HCT116 (cell line): ENCODE results near the gene COL7A1. TPM values are rescaled to one million over a fixed set of nuclear protein-coding genes. Genes with fewer than 3 reads are reported as not detected.

Experiments used
- ATAC-seq: fragments of 200-7000 bp; cut with Tn5 transposase; 2 replicates; pipeline ENCODE4 v1.9.1; 2020; ENCODE audit warnings: mild to moderate bottlenecking, moderate library complexity
- BruUV-seq: library from RNA; stranded (reverse); fragments of 400-500 nt; replicated peaks from 2 replicates; lab custom pipeline; 2021; lab: Mats Ljungman, UMichigan
- CTCF ChIA-PET: fragments of 300-600 bp; sonication (Branson Sonifier 250); formaldehyde crosslinking; loops from one replicate; lab custom pipeline; 2021; ENCODE audit warnings: antibody characterized with exemption; lab: Charles Lee
- POLR2A ChIA-PET: fragments of 300-600, 350-600 bp; sonication (Branson Sonifier 250); formaldehyde crosslinking; loops from one replicate; lab custom pipeline; 2021; ENCODE audit warnings: antibody characterized with exemption; lab: Charles Lee
- RAD21 ChIA-PET, 2 experiments: fragments of 300-600 bp; sonication (Branson Sonifier 250); formaldehyde crosslinking; loops; one replicate each; lab custom pipeline; 2023; ENCODE audit warnings: low total read pairs in 2 of 2; ENCODE audit not compliant: uncharacterized antibody in 2 of 2, unreplicated experiment in 2 of 2, low non-redundant PET in 1 of 2; lab: Charles Lee
- DNase-seq: peaks from one replicate; pipeline ENCODE4 v3.0.0-alpha.2; 2010; ENCODE audit warnings: low read depth, low spot score
- H2AFZ ChIP-seq: fragments of 200-600 bp; shearing (Covaris generic), sonication (generic); 2 replicates; pipeline ENCODE4 v1.6.1; 2017; ENCODE audit warnings: low read depth, mixed run types, mixed read lengths, antibody characterized with exemption, low read length; ENCODE audit not compliant: poor library complexity, severe bottlenecking
- H3K27ac ChIP-seq: 2 replicates; pipeline ENCODE4 v1.5.1; 2012; ENCODE audit warnings: low read depth, low read length
- H3K27me3 ChIP-seq: fragments of 200-600 bp; sonication (generic); 2 replicates; pipeline ENCODE4 v1.6.1; 2016; ENCODE audit warnings: mixed run types, low read length, mixed read lengths; ENCODE audit not compliant: insufficient read depth
- H3K36me3 ChIP-seq, 2 experiments: fragments of 200-500 bp in 1 of 2; fragments of 200-600 bp in 1 of 2; sonication (Bioruptor generic) in 1 of 2; sonication (generic) in 1 of 2; 2 replicates each; pipeline versions ENCODE4 v1.5.1 to v1.6.1; 2014 to 2016; ENCODE audit warnings: low read length in 2 of 2, inconsistent platforms in 1 of 2, mixed read lengths in 1 of 2, mixed run types in 1 of 2; ENCODE audit not compliant: insufficient read depth in 2 of 2, control insufficient read depth in 1 of 2
- H3K4me1 ChIP-seq, 2 experiments: fragments of 200-600 bp in 1 of 2; sonication (generic) in 1 of 2; 2 replicates each; pipeline versions ENCODE4 v1.5.1 to v1.6.1; 2012 to 2017; ENCODE audit warnings: low read length in 2 of 2, inconsistent platforms in 1 of 2, mild to moderate bottlenecking in 1 of 2, mixed read lengths in 1 of 2, mixed run types in 1 of 2, moderate library complexity in 1 of 2; ENCODE audit not compliant: insufficient read depth in 2 of 2, control insufficient read depth in 1 of 2
- H3K4me2 ChIP-seq: fragments of 200-600 bp; sonication (generic); 2 replicates; pipeline ENCODE4 v1.6.1; 2017; ENCODE audit warnings: mixed run types, low read length, mixed read lengths
- H3K4me3 ChIP-seq, 2 experiments: fragments of 200-600 bp in 1 of 2; sonication (generic) in 1 of 2; replicated peaks in 1 of 2; 2 replicates each; pipeline ENCODE4 v1.5.1; 2011 to 2016; ENCODE audit warnings: low read length in 2 of 2, control low read depth in 1 of 2, low read depth in 1 of 2, mild to moderate bottlenecking in 1 of 2, mixed read lengths in 1 of 2, mixed run types in 1 of 2
- H3K79me2 ChIP-seq: fragments of 200-600 bp; sonication (generic); 2 replicates; pipeline ENCODE4 v1.6.1; 2017; ENCODE audit warnings: mild to moderate bottlenecking, mixed run types, low read length, moderate library complexity, mixed read lengths; ENCODE audit not compliant: insufficient read depth
- H3K9ac ChIP-seq: fragments of 200-600 bp; sonication (generic); 2 replicates; pipeline ENCODE4 v1.6.1; 2016; ENCODE audit warnings: low read length, mixed read lengths
- H3K9me2 ChIP-seq: fragments of 200-600 bp; sonication (generic), shearing (Covaris generic); 2 replicates; pipeline ENCODE4 v1.6.1; 2017; ENCODE audit warnings: mixed run types, mild to moderate bottlenecking, moderate library complexity; ENCODE audit not compliant: insufficient read depth
- H3K9me3 ChIP-seq, 2 experiments: fragments of 200-500 bp in 1 of 2; fragments of 200-600 bp in 1 of 2; sonication (Bioruptor generic) in 1 of 2; sonication (generic) in 1 of 2; 2 replicates each; pipeline ENCODE4 v1.6.1; 2014 to 2017; ENCODE audit warnings: low read length in 2 of 2, mixed read lengths in 2 of 2, inconsistent platforms in 1 of 2, low read depth in 1 of 2, mild to moderate bottlenecking in 1 of 2, mixed run types in 1 of 2, moderate library complexity in 1 of 2; ENCODE audit not compliant: control insufficient read depth in 1 of 2, insufficient read depth in 1 of 2
- H4K20me1 ChIP-seq: fragments of 200-600 bp; sonication (generic), shearing (Covaris generic); 2 replicates; pipeline ENCODE4 v1.6.1; 2017; ENCODE audit warnings: mixed run types, mild to moderate bottlenecking, moderate library complexity; ENCODE audit not compliant: insufficient read depth
- CBX3 ChIP-seq: IDR thresholded peaks from 2 replicates; pipeline ENCODE4 v1.6.1; 2012; ENCODE audit warnings: low read depth
- CTCF ChIP-seq, 3 experiments: fragments of 200-600 bp in 1 of 3; sonication (generic) in 1 of 3; IDR thresholded peaks in 2 of 3; conservative IDR thresholded peaks in 1 of 3; 2 replicates each; pipeline ENCODE4 v1.5.1; 2012 to 2017; ENCODE audit warnings: low read depth in 2 of 3, low read length in 2 of 3, antibody characterized with exemption in 1 of 3, borderline replicate concordance in 1 of 3, control low read depth in 1 of 3, mild to moderate bottlenecking in 1 of 3, mixed read lengths in 1 of 3, mixed run types in 1 of 3, moderate library complexity in 1 of 3; ENCODE audit not compliant: insufficient read depth in 1 of 3
- ELF1 ChIP-seq: IDR thresholded peaks from 2 replicates; pipeline ENCODE4 v1.6.1; 2012; ENCODE audit warnings: low read depth, borderline replicate concordance
- EZH2 ChIP-seq: fragments of 200-600 bp; sonication (generic); IDR thresholded peaks from 2 replicates; pipeline ENCODE4 v1.6.1; 2017; ENCODE audit warnings: antibody characterized with exemption, mixed run types
- EZH2phosphoT487 ChIP-seq: fragments of 200-600 bp; IDR thresholded peaks from 2 replicates; pipeline ENCODE4 v1.6.1; 2018; ENCODE audit warnings: antibody characterized with exemption, borderline replicate concordance
- POLR2A ChIP-seq: IDR thresholded peaks from 2 replicates; pipeline ENCODE4 v1.7.0; 2011; ENCODE audit warnings: borderline replicate concordance; ENCODE audit not compliant: insufficient read depth, insufficient read length; ENCODE audit errors: extremely low read depth
- POLR2AphosphoS5 ChIP-seq: IDR thresholded peaks from 2 replicates; pipeline ENCODE4 v1.6.1; 2011; ENCODE audit warnings: mild to moderate bottlenecking, low read depth, low read length, moderate library complexity
- RAD21 ChIP-seq: IDR thresholded peaks from 2 replicates; pipeline ENCODE4 v1.6.1; 2012; ENCODE audit warnings: low read depth, mild to moderate bottlenecking
- SIN3A ChIP-seq: IDR thresholded peaks from 2 replicates; pipeline ENCODE4 v1.6.1; 2012; ENCODE audit warnings: low read depth
- SP1 ChIP-seq: IDR thresholded peaks from 2 replicates; pipeline ENCODE4 v1.6.1; 2012; ENCODE audit warnings: low read depth
- SRF ChIP-seq: IDR thresholded peaks from 2 replicates; pipeline ENCODE4 v1.6.1; 2012; ENCODE audit warnings: low read depth
- TCF7L2 ChIP-seq: IDR thresholded peaks from 2 replicates; pipeline ENCODE4 v1.7.0; 2011; ENCODE audit warnings: borderline replicate concordance, inconsistent platforms; ENCODE audit not compliant: insufficient read depth, insufficient read length; ENCODE audit errors: extremely low read depth
- ZBTB33 ChIP-seq: IDR thresholded peaks from 2 replicates; pipeline ENCODE4 v1.6.1; 2011; ENCODE audit warnings: mild to moderate bottlenecking, low read length, moderate library complexity; ENCODE audit not compliant: insufficient replicate concordance; ENCODE audit errors: extremely low read depth
- ZFX ChIP-seq: fragments of 450-650 bp; IDR thresholded peaks from 2 replicates; pipeline ENCODE4 v1.6.1; 2017
- ZNF274 ChIP-seq: fragments of 200-500 bp; sonication (Bioruptor generic); IDR thresholded peaks from 2 replicates; pipeline ENCODE4 v1.6.1; 2014; ENCODE audit warnings: mild to moderate bottlenecking, low read depth, low read length, inconsistent platforms
- intact Hi-C: fragments of 100-400 bp; cut with micrococcal nuclease; formaldehyde crosslinking; loops from 2 replicates; pipeline ENCODE4 v1.10.0; 2022
- total RNA-seq: library from RNA; stranded (reverse); gene quantifications from one replicate; pipeline ENCODE4 v1.2.1, GENCODE V29; 2021; ENCODE audit not compliant: unreplicated experiment

Gene COL7A1
- total RNA-seq, 1 experiment from 2014 or later, result 11.4 TPM

- Histone ChIP-seq H2AFZ (no peak overlapping the region), H3K79me2 (no peaks in the 10 kb centered on the region), H3K4me3 (no peak overlapping the region), H3K9ac (no peak overlapping the region), H3K9me2 (no peaks in the 10 kb centered on the region), H4K20me1 (no peaks in the 10 kb centered on the region), H3K9me3 (no peaks in the 10 kb centered on the region), H3K27me3 (no peaks in the 10 kb centered on the region), H3K27ac (no peak overlapping the region), H3K4me2 (no peak overlapping the region), H3K36me3 (no peaks in the 10 kb centered on the region; a peak in 1 of 4 replicates), H3K4me1 (no peaks in the 10 kb centered on the region)
- TF ChIP-seq EZH2, result no peak
- TF ChIP-seq POLR2AphosphoS5, result no peak
- no peak for TF ChIP-seq ZFX
- no peak for TF ChIP-seq RAD21
- no peak for TF ChIP-seq POLR2A
- no peak for TF ChIP-seq SIN3A
- no peak for TF ChIP-seq SRF
- no peak for TF ChIP-seq CTCF (IDR thresholded peaks at IDR 0.05 in 2 of 3, conservative IDR thresholded peaks at IDR 0.05 in 1 of 3; ENCODE audit: borderline replicate concordance in 1 of 3, insufficient read depth in 1 of 3, low read depth in 2 of 3, low read length in 2 of 3)
- no peak for ATAC-seq
- ChIA-PET RAD21 (no interaction called here), POLR2A (no interaction called here), CTCF (no interaction called here)
- no peak for DNase-seq
- intact Hi-C loops, result no loop called here
- BruUV-seq, result no TSS peak
These were observed 6.9 kb downstream of the COL7A1 start for GRCh38 chr3:48588230-48588629.

GRCh38 chr3:48587686-48588085, 7.4 kb downstream of the COL7A1 start:
- H3K27ac ChIP-seq, result no peak overlapping the region
- intact Hi-C loops, result no loop called here
- DNase-seq (no peak), ATAC-seq (no peak)
- H2AFZ ChIP-seq, result no peak overlapping the region
- no peak overlapping the region for H3K4me2 ChIP-seq
- H3K9me3 ChIP-seq, result no peaks in the 10 kb centered on the region
- ChIA-PET CTCF (no interaction called here), RAD21 (no interaction called here), POLR2A (no interaction called here)
- no peak overlapping the region for H3K9ac ChIP-seq
- H3K79me2 ChIP-seq, result no peaks in the 10 kb centered on the region
- no peaks in the 10 kb centered on the region for H4K20me1 ChIP-seq
- H3K9me2 ChIP-seq, result no peaks in the 10 kb centered on the region
- no peaks in the 10 kb centered on the region for H3K4me1 ChIP-seq
- no peaks in the 10 kb centered on the region for H3K27me3 ChIP-seq
- H3K36me3 ChIP-seq, result no peaks in the 10 kb centered on the region; a peak in 1 of 4 replicates
- BruUV-seq, result no TSS peak
- H3K4me3 ChIP-seq, result no peak overlapping the region
- TF ChIP-seq ZFX (no peak), EZH2phosphoT487 (no peak), SP1 (no peak), ZBTB33 (no peak), EZH2 (no peak), ELF1 (no peak), ZNF274 (no peak), SRF (no peak), CBX3 (no peak), RAD21 (no peak), TCF7L2 (no peak), CTCF (IDR thresholded peaks at IDR 0.05 in 2 of 3, conservative IDR thresholded peaks at IDR 0.05 in 1 of 3; ENCODE audit: borderline replicate concordance in 1 of 3, insufficient read depth in 1 of 3, low read depth in 2 of 3, low read length in 2 of 3) (no peak)
